HG03103 (cell line): ENCODE data around the gene EXOC2.

ENCODE experiments used
- ATAC-seq: cut with Tn5 transposase; IDR thresholded peaks from one replicate; pipeline ENCODE4 v1.9.1; 2021; ENCODE audit warnings: low read depth; ENCODE audit not compliant: unreplicated experiment

EXOC2 gene

GRCh38 chr6:504446-504980, 188.4 kb downstream of the EXOC2 start:
- ATAC-seq, result no peak

- ATAC-seq, result no peak
These were observed 189.2 kb downstream of the EXOC2 start for GRCh38 chr6:503610-504362.

GRCh38 chr6:502761-503160, 190.2 kb downstream of the EXOC2 start:
- ATAC-seq, result no peak

- no peak for ATAC-seq
These were observed 190.9 kb downstream of the EXOC2 start for GRCh38 chr6:501891-502601.

- ATAC-seq, result no peak
These were observed 193.3 kb downstream of the EXOC2 start for GRCh38 chr6:499617-500016.

- ATAC-seq, result peak; percentile 58
These were observed 194.1 kb downstream of the EXOC2 start for GRCh38 chr6:498795-499231.

GRCh38 chr6:497258-497657, 195.7 kb downstream of the EXOC2 start:
- no peak for ATAC-seq

GRCh38 chr6:496649-497048, 196.3 kb downstream of the EXOC2 start:
- no peak for ATAC-seq

GRCh38 chr6:494394-494793, 198.5 kb downstream of the EXOC2 start:
- ATAC-seq, result no peak

- ATAC-seq, result no peak
These were observed 199.1 kb downstream of the EXOC2 start for GRCh38 chr6:493840-494239.

GRCh38 chr6:492816-493414, 200.0 kb downstream of the EXOC2 start:
- ATAC-seq, result no peak

- no peak for ATAC-seq
These were observed 200.8 kb downstream of the EXOC2 start for GRCh38 chr6:492178-492577.

- ATAC-seq, result no peak
These were observed 201.7 kb downstream of the EXOC2 start for GRCh38 chr6:491233-491632.

- ATAC-seq, result no peak
These were observed 202.5 kb downstream of the EXOC2 start for GRCh38 chr6:490251-491037.

- ATAC-seq, result no peak
These were observed 203.2 kb downstream of the EXOC2 start for GRCh38 chr6:489762-490161.

- no peak for ATAC-seq
These were observed 203.9 kb downstream of the EXOC2 start for GRCh38 chr6:489001-489400.

GRCh38 chr6:487956-488355, 205.0 kb downstream of the EXOC2 start:
- ATAC-seq, result no peak

- no peak for ATAC-seq
These were observed 207.2 kb downstream of the EXOC2 start for GRCh38 chr6:485655-486170.

- no peak for ATAC-seq
These were observed 208.2 kb downstream of the EXOC2 start for GRCh38 chr6:484746-485145.

- ATAC-seq, result no peak
These were observed 208.7 kb downstream of the EXOC2 start for GRCh38 chr6:484086-484745.
